IPS-NIHi7 (cell line): Measurements from ENCODE around the gene ANKFN1.
"Not testable (repeated sequence)": the region's sequence is repeated elsewhere in the genome, so short reads cannot be mapped to it uniquely, and the experiment has no call there.

Source experiments
- DNase-seq: peaks from one replicate; pipeline ENCODE4 v3.0.0; 2012; ENCODE audit warnings: mixed read lengths; ENCODE audit errors: extremely low spot score

Gene ANKFN1

DNA sequence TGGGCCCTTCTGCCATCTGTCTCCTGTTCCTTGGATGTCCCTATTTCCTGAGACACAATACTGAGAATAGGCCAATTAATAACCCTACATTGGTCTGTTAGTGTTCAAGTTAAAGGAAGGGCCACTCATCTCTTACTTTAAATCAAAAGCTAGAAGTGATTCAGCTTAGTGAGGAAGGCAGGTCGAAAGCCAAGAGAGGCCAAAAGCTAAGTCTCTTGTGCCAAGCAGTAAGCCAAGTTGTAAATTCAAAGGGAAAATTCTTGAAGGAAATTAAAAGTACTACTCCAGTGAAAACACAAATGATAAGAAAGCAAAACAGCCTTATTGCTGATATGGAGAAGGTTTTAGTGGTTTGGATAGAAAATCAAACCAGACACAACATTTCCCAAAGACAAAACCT, 28.8 kb downstream of the ANKFN1 start:
- DNase-seq = no peak

DNA sequence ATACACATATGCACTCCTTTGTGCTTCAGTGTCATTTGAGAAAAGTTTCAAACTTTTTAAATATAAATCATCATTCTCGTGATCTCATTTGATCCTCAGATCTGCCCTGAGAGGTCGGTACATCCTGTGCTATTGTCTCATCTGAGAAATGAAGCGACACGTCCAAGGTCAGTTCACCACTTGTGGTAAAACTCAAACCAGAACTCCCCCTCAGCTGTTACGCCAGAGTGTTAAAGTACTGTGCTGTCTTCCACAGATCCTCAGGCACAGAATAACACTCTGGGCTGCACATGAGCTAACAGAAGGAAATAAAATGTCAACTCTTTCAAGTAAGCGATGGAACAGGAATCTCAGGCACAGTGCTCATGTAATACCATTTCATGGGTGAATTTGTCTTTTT, 31.4 kb downstream of the ANKFN1 start:
- no peak for DNase-seq

DNA sequence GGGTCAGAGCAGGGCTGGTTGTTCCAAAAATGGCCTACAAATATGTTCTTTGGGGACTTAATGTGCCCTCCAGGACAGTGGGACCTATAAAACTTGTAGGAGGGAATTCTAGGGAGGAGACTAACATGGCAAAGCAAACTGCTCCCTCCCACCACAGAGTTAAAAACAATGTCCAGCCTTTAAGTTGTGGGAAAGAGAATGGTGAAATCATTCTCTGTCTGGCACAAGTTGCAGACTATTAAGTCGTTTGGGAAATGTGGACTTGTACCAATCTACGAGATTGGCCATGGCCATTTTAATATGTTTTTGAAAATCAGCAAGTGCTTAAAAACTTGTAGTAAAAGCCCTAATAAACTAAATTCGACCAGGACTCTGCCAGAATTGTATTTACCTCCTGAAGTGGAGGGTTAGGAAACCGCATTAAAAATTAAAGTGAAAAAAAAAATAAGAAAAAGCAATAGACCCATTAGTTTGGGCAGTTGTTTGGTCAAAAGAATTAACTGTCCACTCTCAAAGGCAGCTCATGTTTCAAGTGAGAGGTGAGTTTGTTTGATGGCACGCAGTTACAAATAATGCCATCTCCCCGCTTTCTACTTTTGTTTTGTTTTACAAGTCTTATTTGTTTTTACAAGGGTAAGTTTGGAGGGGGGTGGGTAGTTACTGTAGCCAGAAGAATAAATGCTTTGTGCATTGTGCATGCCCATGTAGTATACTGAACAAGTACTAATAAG, 32.4 kb downstream of the ANKFN1 start:
- DNase-seq = no peak

DNA sequence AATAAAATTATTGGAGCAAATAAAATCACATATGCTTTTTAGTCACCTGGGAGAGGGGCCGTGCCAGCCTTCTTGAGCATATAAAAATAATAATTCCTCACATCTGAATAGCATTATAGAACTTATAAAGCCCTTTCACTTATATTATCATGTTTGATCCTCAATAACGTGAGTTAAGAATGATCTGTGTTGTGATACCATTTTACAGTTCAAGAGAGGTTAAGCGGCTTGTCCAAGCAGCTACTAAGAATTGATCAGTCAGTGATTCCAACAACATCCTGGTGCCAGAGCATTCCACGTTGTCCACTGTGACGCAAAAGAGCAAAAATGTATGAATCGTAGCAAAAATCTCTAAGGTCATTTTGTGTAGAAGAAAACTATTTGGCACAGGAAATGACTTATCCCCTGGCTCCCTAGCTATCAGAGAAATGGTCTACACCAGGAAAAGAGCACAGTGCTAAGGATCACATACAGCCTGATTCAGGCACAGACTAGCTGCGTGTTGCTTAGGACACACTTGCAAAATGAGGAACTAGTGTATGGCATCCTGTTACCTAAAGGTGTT, 33.0 kb downstream of the ANKFN1 start:
- no peak for DNase-seq

DNA sequence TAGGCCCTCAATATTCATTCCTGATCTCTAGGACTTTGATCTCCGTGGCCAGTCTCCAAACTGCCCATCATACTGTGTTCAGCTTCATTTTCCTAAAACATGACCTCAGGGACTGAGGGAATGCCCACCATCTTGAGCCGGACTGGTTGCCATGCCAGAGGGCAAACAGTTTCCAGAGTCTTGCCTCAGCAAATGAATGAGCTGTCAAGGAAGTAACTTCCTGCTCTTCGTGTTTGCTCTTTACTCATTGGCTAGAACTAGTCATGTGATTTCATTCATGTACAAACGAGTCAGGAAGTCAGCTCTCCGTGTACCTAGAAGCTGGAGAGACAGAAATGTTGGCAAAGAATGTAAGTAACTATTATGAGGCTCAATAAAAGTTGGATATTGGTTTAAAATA, 50.2 kb downstream of the ANKFN1 start:
- no peak for DNase-seq

DNA sequence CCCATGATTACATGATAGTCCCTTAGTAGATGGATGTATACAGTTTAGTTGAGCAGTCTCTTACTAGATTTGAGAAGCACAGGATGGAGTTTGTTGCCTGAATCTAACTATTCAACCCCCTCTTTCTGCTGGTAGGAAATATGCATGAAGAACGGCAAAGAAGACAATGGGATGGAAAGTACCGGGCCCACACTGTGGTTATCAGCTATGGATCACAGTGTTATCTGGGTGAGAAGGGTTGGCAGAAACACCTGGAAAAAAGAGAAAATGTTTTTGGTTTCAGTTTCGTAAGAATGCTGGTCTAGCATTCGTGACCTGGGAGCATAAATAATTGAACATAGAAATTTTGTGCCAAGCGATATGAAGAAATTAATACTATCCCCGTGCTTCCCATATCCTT, 53.1 kb downstream of the ANKFN1 start:
- DNase-seq = no peak

DNA sequence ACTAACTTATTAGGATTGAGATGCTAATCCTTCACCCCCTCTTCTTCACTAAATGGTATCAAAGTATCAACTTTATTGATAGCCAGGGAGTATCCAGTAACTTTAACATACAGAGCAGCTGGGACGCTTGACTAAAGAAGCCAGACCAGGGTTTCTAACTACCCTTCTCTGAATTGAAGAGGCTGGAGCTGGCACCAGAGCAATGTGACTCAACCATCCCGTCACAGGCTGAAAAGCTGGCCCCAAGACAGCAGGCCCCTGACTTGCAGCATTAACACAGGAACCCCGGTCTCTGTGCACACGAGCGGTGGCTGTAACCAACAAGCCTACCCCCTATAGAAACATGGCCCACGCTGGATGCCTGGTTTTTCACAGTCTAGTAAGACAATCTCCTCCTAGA, 59.8 kb downstream of the ANKFN1 start:
- no peak for DNase-seq

DNA sequence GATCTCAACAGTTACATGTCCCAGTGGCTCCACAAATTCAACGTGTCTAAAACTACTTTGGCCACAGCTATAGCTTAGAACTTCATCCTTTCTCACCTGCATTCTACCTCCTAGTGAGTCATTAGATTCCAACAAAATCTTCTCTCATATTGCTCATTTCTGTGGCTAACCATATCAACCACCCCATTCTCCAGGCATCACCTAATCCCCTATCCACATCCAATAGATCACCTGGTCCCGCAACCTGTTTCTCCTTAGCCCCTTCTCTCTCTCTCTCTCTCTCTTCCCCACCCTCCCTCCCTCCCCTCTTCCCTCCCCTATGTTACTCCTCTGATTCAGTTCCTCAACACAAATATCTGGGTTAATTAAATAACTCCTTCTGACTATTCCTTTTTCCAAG, 64.6 kb downstream of the ANKFN1 start:
- no peak for DNase-seq

DNA sequence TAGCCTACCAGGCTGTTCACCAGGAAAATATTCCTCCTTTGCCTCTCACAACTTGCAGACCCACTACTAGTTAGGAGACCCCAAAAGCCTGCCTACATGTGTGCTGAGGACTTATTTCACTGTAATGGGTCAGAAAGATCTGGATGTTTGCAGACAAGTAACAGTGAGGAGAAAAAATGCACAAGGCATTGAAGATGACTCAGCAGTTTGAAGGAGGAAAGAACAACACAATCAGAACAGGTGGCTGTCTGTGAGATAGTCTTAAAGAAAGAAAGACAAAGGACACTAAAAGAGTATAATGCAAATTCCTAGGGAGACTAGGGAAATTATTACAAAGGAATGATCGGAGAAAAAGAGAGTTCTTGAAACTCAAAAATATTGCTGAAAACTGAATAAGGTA, 69.0 kb downstream of the ANKFN1 start:
- DNase-seq = no peak

DNA sequence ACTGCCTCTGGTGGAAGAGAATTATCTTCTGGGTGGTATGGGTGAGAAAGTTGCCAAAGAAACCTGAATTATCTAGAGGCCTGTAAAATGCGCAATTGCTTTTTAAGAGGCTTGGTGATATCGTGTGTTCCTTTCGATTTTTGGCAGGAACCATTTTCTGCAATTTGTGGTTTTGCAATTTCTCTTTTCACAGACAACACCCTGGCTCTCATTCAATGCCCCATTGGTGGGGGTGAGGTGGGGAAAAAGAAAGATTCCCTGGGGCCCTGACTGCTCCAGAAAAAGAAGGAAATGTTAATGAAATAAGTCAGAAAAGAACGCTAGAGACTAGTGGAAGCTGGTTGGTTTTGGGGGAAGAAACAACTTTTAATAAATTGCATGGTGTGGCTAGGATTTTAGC, 77.4 kb downstream of the ANKFN1 start:
- DNase-seq = no peak

DNA sequence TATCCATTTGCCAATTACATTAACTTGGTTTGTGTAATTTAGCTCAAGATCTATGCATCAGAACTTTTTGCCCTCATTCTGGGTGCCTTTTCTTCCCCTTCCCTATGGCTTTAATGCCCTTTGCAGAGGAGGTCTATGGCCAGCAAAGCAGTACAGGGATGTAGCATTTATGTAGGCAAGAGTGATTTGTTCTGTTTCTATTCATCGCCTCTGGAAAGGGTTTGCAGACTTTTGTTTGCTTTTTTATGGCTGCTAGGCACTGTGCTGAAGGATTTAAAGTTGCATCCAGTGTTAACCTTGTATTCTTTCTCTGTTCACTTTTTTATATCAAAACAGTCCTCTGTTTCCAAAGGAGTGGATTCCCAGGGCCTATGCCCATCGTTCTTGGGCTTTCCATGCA, 78.0 kb downstream of the ANKFN1 start:
- no peak for DNase-seq

DNA sequence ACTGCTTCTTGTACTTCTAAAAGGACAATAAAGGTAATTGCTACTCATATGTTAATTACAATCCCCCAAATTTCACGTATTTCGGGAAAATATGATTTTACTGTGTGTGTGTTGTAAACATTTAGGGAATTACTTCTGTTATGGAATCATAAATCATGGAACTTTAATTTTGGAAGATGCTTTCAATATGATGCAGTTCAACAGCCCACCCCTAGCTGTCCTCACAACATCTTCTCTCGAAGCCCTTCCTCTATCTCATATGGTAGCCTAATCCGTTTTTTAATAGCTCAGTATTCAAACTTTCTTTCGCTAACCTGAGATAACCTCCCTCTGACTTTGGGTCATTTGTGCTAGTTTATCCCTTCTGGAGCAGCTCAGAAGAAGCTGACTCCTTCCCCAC, 78.4 kb downstream of the ANKFN1 start:
- no peak for DNase-seq

DNA sequence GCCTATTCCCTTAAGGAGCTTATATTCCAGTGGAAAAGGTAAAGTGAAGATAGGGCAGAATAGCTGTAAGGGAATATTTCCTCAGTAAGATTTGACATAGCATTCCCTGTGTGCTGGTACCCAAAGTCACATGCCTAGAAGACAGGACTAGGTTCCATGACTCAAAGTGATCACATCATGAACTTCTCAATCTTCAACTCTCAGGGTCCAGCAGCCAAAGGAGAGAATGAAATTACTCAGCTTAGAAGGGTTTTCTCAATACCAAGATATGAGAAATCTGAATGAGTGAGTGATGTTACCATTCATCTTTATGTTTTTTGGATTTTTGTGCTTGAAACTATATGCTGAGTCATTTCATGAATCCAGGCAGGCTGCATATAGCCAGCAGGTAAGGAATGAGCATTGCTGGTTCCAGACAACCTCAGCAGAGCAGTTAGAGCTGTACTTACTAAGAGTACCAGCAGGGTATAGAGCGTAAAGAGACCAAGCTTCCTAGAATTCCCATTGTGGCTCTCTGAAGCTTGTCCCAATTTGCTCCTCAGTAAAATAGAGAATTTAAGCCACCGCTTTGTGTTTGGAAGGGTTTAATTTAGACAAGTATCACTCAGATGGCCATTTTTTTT, 91.1 kb downstream of the ANKFN1 start:
- peak; percentile 20 for DNase-seq

DNA sequence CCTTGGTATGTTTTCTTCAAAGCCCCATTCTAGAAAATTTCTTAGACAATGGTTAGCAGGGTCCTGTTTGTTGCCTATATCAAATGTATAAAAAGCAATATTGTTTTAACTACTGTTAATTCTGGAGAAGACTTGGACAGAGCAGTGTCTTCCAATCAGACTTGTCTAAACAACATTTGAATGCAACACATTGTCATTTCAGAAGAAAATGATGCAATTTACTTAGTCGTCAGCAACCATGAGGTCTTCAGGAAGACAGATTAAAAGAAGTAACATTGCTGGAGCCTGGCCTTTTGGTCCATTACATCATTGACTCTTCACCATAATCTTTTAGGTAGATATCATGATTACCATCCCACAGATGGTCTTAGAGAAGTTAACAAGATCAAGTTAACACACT, 94.5 kb downstream of the ANKFN1 start:
- DNase-seq = no peak

DNA sequence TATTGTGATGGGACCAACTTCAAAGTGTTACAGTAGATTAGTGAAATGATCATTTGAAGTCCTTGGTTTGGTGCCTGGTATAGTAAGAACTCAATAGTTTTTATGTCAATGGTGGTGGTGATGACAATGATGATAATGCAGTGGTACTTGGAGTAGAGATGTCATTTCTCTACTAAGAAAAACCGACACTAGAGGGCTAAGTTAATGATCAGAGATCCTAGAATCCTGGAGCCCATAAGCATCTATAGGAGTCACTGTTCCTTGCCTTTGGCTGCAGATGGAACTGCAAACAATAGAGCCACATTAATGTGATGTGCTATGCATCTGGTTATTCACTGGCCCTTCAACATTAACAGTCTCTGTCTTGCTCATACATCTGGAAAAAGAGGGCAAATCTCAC, 103.8 kb downstream of the ANKFN1 start:
- DNase-seq = no peak

DNA sequence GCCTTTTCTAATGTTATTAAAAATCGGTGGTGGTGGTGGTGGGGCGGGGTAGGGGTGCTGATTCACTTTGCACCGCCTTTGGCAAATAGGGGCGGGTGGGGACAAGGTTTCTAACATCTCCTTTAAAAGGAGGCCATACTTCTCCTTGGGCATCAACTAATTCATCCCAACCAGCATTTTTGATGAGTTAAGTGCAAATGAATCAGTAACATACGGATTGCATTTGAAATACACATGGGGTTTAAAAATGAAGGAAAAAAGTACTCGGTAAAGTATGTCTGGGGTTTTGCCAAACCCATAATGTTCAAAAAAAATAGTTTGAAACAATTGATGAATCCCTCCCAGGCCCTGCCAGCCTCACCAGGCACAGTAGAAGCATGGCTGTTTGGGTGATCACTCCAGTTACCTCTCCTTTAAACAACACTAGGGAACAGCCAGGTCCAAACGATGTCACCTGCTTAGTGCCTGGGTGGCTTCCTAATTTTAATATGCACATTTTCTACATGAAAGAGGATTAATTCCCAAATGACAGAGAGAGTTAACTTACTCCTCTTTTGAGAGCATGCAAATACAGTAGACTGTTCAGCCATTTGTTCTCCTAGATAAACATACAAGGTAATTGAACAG, 107.2 kb downstream of the ANKFN1 start:
- DNase-seq = no peak

DNA sequence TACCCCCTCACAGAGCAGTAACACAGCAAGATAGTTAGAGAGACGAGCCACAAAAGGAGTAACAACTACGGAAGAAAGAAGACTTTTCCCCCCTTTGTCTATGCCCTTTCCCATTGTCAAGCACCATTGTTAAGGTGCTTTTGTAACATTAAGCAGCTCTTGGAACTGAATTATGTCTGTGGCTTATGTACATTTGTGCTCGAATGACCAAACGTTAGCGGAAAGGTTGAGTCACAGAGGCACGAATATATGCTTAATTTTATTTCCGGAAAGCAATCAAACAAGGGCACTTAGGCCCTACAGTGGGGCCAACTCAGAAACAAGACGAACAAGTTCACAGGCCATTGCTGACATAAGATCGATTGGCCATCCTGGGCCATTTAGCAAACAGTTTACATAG, 109.5 kb downstream of the ANKFN1 start:
- DNase-seq = no peak

DNA sequence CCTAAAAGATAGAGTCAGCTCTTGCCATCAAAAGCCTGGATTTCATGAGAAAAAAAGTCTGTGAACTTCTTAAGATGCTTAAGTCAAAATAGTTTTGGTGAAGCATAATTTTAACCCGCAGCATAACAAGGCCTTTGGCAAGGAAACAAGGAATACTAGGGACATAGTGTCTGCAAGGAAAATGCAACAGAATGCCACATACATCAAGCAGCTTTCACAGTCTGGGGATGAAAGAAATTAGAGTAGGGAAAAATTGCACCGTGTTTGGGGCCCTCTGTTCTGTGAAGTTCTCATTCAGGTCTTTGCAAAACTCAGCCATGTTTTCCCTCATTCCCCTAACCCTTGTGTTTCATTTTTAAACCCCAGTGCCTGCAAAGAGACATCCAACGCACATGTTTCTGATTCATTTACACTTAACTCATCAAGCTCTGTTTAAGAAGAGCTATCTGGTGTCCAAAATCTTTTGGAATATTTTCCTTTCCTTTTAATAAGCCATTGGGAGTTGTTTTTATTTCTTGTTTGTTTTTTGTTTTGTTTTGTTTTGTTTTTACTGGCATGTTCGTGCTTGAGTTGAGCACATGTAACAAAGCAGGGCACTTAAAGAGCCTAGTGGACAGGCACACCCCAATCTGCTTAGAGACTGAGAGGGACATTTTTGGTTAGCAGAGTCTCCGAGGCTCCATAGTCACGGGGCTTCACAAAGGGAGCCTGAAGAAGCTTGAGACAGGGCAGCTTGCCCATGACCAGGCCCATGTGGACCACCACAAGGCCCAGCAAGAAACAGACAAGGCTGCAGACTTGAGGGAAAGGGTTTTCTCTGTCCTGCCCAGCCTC, 116.5 kb downstream of the ANKFN1 start:
- no peak for DNase-seq

DNA sequence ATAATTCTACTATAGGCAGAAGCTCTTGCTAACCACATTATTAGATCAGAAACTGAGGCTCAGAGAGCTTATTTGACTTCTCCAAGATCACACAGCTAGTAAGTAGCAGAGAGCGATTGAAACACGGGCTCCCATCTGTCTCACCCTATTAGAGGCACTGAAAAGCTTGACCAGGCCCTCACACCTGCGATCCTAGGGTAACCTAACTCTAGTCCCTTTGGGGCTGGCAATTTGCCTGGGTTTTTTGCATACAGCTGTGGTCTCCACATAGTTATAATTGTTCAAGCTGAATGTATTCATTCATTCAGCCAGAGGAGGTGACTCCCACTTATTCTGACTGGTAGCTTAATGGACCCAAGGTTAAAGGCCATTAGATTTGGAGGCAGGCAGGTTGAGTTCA, 121.2 kb downstream of the ANKFN1 start:
- no peak for DNase-seq

DNA sequence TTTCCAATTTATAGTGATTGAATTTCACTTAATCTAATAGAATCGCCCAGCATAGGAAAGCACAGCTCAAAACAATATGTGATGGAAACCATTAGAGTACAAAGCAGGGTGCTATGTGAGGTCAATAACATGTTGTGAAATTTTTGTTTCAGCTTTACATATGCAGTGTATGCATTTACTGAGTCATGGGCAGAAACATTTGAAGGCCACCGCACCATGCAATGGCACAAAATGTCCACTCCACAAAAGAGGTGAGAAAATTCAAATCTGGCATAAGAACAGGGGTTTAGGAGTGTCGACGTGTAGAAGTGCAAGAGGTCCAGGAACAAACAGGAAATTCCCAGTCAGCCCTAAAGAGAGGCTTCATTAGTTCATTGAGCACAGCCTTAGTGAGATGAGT, 131.2 kb downstream of the ANKFN1 start:
- DNase-seq = no peak

DNA sequence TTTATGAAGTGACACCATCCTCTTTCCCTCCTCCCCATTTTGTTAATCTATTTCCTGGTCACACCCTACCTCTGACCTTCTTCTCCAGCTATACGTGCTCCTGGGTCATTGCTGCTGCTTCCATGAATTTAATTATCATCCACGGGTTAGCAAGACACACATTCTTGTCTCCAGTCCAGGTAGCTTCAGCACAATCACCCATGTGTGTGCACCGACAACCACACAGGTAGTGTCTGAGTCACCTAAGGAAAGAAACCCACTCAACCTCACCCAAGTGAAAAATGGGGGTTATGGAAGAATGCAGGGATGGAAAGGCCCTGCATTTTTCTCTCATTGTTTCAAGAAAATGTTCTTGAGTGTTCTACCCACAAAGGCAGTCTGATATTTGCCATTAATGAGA, 135.5 kb downstream of the ANKFN1 start:
- not testable (repeated sequence) for DNase-seq

DNA sequence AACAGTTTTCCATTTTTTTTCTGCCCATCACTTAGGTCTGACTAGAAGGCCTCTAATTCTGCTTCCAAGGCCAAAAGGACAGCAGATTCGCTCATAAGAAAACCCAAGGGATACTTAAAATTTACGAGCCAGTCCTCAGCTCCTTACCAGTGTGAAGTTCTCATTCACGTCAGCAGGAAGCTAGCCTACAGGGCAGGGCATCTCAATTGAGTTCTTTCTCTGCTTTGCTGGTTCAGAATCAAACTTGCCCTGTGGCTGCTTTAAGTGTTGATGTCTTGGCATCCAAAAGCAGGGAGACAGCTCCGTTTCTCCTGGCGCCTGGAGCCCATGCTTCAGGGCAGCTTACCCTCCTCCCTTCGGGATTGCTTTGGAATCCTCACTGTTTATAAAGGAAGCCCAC, 136.0 kb downstream of the ANKFN1 start:
- no peak for DNase-seq
